HG03025 (cell line): ENCODE measurements around the gene RPL37A.

Experiments
- ATAC-seq: cut with Tn5 transposase; IDR thresholded peaks from one replicate; pipeline ENCODE4 v1.9.1; 2021; ENCODE audit warnings: mild to moderate bottlenecking, moderate library complexity; ENCODE audit not compliant: unreplicated experiment, low FRiP score

RPL37A gene

GRCh38 chr2:216498379-216499352, at the start of gene RPL37A:
Gene RPL37A, plus strand, starts transcription at chr2:216498844. Its CDS starts 31 bp downstream, at chr2:216498875.
- ATAC-seq: peak; percentile 72

- no peak for ATAC-seq
Observed at GRCh38 chr2:216450346-216450745, 48.3 kb upstream of the RPL37A start.

GRCh38 chr2:216450784-216451183, 47.9 kb upstream of the RPL37A start:
- no peak for ATAC-seq

GRCh38 chr2:216453955-216454614, 44.6 kb upstream of the RPL37A start:
- no peak for ATAC-seq

- ATAC-seq: no peak
Observed at GRCh38 chr2:216463148-216463547, 35.5 kb upstream of the RPL37A start.

GRCh38 chr2:216464104-216464720, 34.4 kb upstream of the RPL37A start:
- ATAC-seq: no peak

GRCh38 chr2:216465579-216466195, 33.0 kb upstream of the RPL37A start:
- no peak for ATAC-seq

GRCh38 chr2:216467845-216468244, 30.8 kb upstream of the RPL37A start:
- no peak for ATAC-seq

- no peak for ATAC-seq
Observed at GRCh38 chr2:216469661-216470060, 29.0 kb upstream of the RPL37A start.

GRCh38 chr2:216473187-216473586, 25.5 kb upstream of the RPL37A start:
- ATAC-seq: no peak

- ATAC-seq: no peak
Observed at GRCh38 chr2:216474925-216475670, 23.5 kb upstream of the RPL37A start.

- ATAC-seq: no peak
Observed at GRCh38 chr2:216475767-216476166, 22.9 kb upstream of the RPL37A start.

- no peak for ATAC-seq
Observed at GRCh38 chr2:216477283-216478035, 21.2 kb upstream of the RPL37A start.

- ATAC-seq: no peak
Observed at GRCh38 chr2:216478151-216478550, 20.5 kb upstream of the RPL37A start.

GRCh38 chr2:216478791-216479190, 19.9 kb upstream of the RPL37A start:
- no peak for ATAC-seq

- ATAC-seq: no peak
Observed at GRCh38 chr2:216480221-216480620, 18.4 kb upstream of the RPL37A start.

- no peak for ATAC-seq
Observed at GRCh38 chr2:216482640-216483039, 16.0 kb upstream of the RPL37A start.

- ATAC-seq: no peak
Observed at GRCh38 chr2:216485237-216485636, 13.4 kb upstream of the RPL37A start.

- ATAC-seq: no peak
Observed at GRCh38 chr2:216485745-216486144, 12.9 kb upstream of the RPL37A start.
